GM21737 (cell line): Measurements from ENCODE around the gene OR10J1.

Source experiments
- ATAC-seq: cut with Tn5 transposase; IDR thresholded peaks from one replicate; pipeline ENCODE4 v1.9.1; 2021; ENCODE audit warnings: mild to moderate bottlenecking, moderate library complexity; ENCODE audit not compliant: unreplicated experiment

OR10J1 gene

DNA sequence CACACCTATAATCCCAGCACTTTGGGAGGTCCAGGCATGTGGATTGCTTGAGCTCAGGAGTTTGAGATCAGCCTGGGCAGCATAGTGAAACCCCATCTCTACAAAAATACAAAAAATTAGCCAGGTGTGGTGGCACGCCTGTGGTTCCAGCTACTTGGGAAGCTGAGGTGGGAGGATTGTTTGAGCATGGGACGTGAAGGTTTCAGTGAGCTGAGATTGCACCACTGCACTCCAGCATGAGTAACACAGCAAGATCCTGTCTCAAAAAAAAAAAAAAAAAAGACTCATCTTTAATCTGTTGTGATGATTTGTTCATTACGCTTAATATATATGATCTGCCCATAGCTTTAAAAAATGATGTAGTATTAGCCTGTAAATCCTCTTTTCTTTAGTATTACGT lies 44.0 kb downstream of the OR10J1 start:
- ATAC-seq, result no peak
